Epithelial cell of prostate (primary cell): ENCODE results near the gene GNB1.
"Not testable (repeated sequence)": the region's sequence is repeated elsewhere in the genome, so short reads cannot be mapped to it uniquely, and the experiment has no call there.

ENCODE experiments used
- DNase-seq: peaks from one replicate; pipeline ENCODE4 v3.0.0-alpha.2; 2011; ENCODE audit warnings: low read depth, low spot score
- H3K27ac ChIP-seq: fragments of 450-650 bp; 2 replicates; pipeline ENCODE4 v1.5.1; 2017; ENCODE audit warnings: mild to moderate bottlenecking

Gene GNB1

GRCh38 chr1:1867164-1867563 lies 23.7 kb downstream of the GNB1 start:
- H3K27ac ChIP-seq = no peak overlapping the region
- no peak for DNase-seq

- H3K27ac ChIP-seq = peak overlapping the region; percentile 53
- DNase-seq = no peak
These were observed 27.9 kb downstream of the GNB1 start for GRCh38 chr1:1862905-1863547.

- not testable (repeated sequence) for DNase-seq, H3K27ac ChIP-seq
These were observed 29.1 kb downstream of the GNB1 start for GRCh38 chr1:1861761-1862310.

- no peak overlapping the region for H3K27ac ChIP-seq
- no peak for DNase-seq
These were observed 29.6 kb downstream of the GNB1 start for GRCh38 chr1:1861339-1861730.

- DNase-seq = not testable (repeated sequence)
- peak overlapping the region; percentile 68 for H3K27ac ChIP-seq
These were observed 30.8 kb downstream of the GNB1 start for GRCh38 chr1:1859970-1860697.

GRCh38 chr1:1858382-1859086 lies 32.4 kb downstream of the GNB1 start:
- DNase-seq = no peak
- peak overlapping the region; percentile 68 for H3K27ac ChIP-seq

GRCh38 chr1:1857096-1857703 lies 33.7 kb downstream of the GNB1 start:
- H3K27ac ChIP-seq = no peak overlapping the region
- DNase-seq = no peak

- H3K27ac ChIP-seq, DNase-seq: not testable (repeated sequence)
These were observed 34.7 kb downstream of the GNB1 start for GRCh38 chr1:1856161-1856560.

GRCh38 chr1:1853593-1854257 lies 37.2 kb downstream of the GNB1 start:
- no peak for DNase-seq
- no peak overlapping the region for H3K27ac ChIP-seq

- no peak for DNase-seq
- H3K27ac ChIP-seq = no peak overlapping the region
These were observed 38.1 kb downstream of the GNB1 start for GRCh38 chr1:1852619-1853414.

- H3K27ac ChIP-seq = no peak overlapping the region
- no peak for DNase-seq
These were observed 43.0 kb downstream of the GNB1 start for GRCh38 chr1:1847890-1848289.

GRCh38 chr1:1847061-1847850 lies 43.6 kb downstream of the GNB1 start:
- H3K27ac ChIP-seq = no peak overlapping the region
- no peak for DNase-seq

- no peak overlapping the region for H3K27ac ChIP-seq
- no peak for DNase-seq
These were observed 44.4 kb downstream of the GNB1 start for GRCh38 chr1:1846386-1846918.

- H3K27ac ChIP-seq = no peak overlapping the region
- DNase-seq = no peak
These were observed 48.3 kb downstream of the GNB1 start for GRCh38 chr1:1842360-1843146.

GRCh38 chr1:1841575-1841995 lies 49.3 kb downstream of the GNB1 start:
- H3K27ac ChIP-seq = no peak overlapping the region
- no peak for DNase-seq

- H3K27ac ChIP-seq = peak overlapping the region; percentile 16
- DNase-seq = no peak
These were observed 51.4 kb downstream of the GNB1 start for GRCh38 chr1:1839311-1839965.

GRCh38 chr1:1836119-1836518 lies 54.8 kb downstream of the GNB1 start:
- no peak for DNase-seq
- H3K27ac ChIP-seq = peak overlapping the region; percentile 35
